A549 (cell line): ENCODE results near the gene DSCAM.

Experiments used
- CTCF ChIP-seq: fragments of >200 bp; sonication (Bioruptor Twin); formaldehyde crosslinking; IDR thresholded peaks from 3 replicates; pipeline ENCODE4 v1.5.1; 2016
- EP300 ChIP-seq, 2 experiments: fragments of >200 bp; sonication (Bioruptor Twin); formaldehyde crosslinking; IDR thresholded peaks; 2 replicates in 1 of 2; 3 replicates in 1 of 2; pipeline ENCODE4 v1.6.1; 2016 to 2017
- HDAC2 ChIP-seq: fragments of 200-600 bp; sonication (generic); IDR thresholded peaks from 2 replicates; pipeline ENCODE4 v1.6.1; 2016
- JUN ChIP-seq, 2 experiments: fragments of >200 bp; sonication (Bioruptor Twin); formaldehyde crosslinking; IDR thresholded peaks; 2 replicates in 1 of 2; 3 replicates in 1 of 2; pipeline ENCODE4 v1.6.1; 2016 to 2017
- KDM1A ChIP-seq: fragments of 200-600 bp; sonication (generic); IDR thresholded peaks from 2 replicates; pipeline ENCODE4 v1.6.1; 2016; ENCODE audit warnings: low read depth, mild to moderate bottlenecking
- MAX ChIP-seq: IDR thresholded peaks from 2 replicates; pipeline ENCODE4 v1.6.1; 2012
- PHF8 ChIP-seq: fragments of 200-600 bp; sonication (generic); IDR thresholded peaks from 2 replicates; pipeline ENCODE4 v1.6.1; 2016; ENCODE audit warnings: low read depth, mild to moderate bottlenecking, antibody characterized with exemption, moderate library complexity, borderline replicate concordance
- RAD21 ChIP-seq, 2 experiments: fragments of >200 bp in 1 of 2; sonication (Bioruptor Twin) in 1 of 2; formaldehyde crosslinking in 1 of 2; IDR thresholded peaks in 1 of 2; conservative IDR thresholded peaks in 1 of 2; 2 replicates in 1 of 2; 3 replicates in 1 of 2; pipeline ENCODE4 v1.6.1; 2012 to 2018; ENCODE audit warnings: inconsistent platforms in 1 of 2
- REST ChIP-seq: fragments of 200-600 bp; sonication (generic); IDR thresholded peaks from 2 replicates; pipeline ENCODE4 v1.6.1; 2016; ENCODE audit warnings: antibody characterized with exemption, mild to moderate bottlenecking, moderate library complexity
- SREBF2 ChIP-seq: fragments of 450-650 bp; IDR thresholded peaks from 2 replicates; pipeline ENCODE4 v1.6.1; 2014; ENCODE audit warnings: mild to moderate bottlenecking, moderate library complexity

- no peak for TF ChIP-seq REST
- no peak for TF ChIP-seq KDM1A
- no peak for TF ChIP-seq SREBF2
- TF ChIP-seq EP300 (IDR thresholded peaks at IDR 0.05), result no peak
- TF ChIP-seq PHF8, result no peak
- no peak for TF ChIP-seq CTCF
- no peak for TF ChIP-seq RAD21 (conservative IDR thresholded peaks at IDR 0.05 in 1 of 2, IDR thresholded peaks at IDR 0.05 in 1 of 2)
- TF ChIP-seq MAX, result no peak
- TF ChIP-seq JUN (IDR thresholded peaks at IDR 0.05), result no peak
- no peak for TF ChIP-seq HDAC2
These were observed 803.1 kb downstream of the DSCAM start for GRCh38 chr21:40043866-40044265.
